Measurements from ENCODE around the gene ANKRD1.
"Not testable (repeated sequence)": the region's sequence is repeated elsewhere in the genome, so short reads cannot be mapped to it uniquely, and the experiment has no call there.

The ANKRD1 gene

GRCh38 chr10:90920986-90921666, at the start of gene ANKRD1:
Gene ANKRD1 (minus strand): TSS chr10:90921087. CDS start chr10:90921027, 60 bp downstream.
- no peak for DNase-seq (ENCODE audit: low read depth)

- no peak for DNase-seq (ENCODE audit: low read depth)
Measured at GRCh38 chr10:90969947-90970673, 49.2 kb upstream of the ANKRD1 start.

DNA sequence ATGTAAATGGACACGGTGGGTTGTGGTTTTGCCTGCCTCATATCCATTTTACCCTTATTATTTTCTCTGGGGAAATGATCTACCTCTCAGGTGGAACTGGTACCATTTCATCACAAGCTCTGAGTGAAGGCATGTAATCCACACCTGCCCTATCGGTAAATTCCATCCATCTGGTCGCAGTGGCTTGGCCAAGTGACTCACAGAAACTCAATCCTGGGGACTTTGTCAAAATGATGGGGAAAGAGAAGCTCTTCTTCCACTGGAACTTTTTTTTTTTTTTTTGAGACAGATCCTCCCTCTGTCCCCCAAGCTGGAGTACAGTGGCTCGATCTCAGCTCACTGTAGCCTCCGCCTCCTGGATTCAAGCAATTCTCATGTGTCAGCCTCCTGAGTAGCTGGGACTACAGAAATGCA, 48.2 kb upstream of the ANKRD1 start:
- DNase-seq (ENCODE audit: low read depth), result no peak

DNA sequence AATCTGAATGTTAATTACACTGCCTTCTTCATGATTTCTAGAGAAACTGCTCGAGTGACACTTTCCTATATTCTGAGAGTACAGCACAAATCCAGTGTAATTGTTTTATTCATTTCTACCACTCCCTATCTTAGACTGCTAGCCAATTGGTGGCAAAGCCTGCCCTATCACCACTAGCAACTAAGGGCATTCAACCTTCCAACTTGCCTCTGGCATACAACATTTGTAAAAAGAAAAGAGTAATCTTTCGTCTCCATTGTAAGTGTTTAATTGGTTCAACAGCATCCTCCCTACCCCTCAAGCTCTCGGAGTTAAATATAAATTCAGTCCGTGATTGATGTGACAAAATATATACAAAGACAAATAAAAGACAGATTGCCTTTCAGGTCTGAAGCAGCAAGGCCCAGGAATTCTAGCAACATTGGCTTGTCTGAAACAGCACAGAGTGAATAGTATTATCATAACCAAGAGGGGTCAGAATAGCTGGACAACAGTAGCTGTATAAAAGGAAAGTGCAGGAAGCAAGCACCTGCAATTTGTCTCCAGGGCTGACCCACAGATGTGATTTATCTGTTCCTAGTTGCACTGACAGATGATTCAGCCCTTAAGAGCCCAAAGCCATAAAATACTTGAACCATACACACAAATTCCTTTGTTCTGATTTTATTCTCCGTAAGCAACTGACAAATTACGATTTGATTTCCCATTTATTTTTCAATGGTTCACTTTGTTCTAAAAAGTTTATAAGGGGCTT, 47.6 kb upstream of the ANKRD1 start:
- DNase-seq (ENCODE audit: low read depth), result no peak

DNA sequence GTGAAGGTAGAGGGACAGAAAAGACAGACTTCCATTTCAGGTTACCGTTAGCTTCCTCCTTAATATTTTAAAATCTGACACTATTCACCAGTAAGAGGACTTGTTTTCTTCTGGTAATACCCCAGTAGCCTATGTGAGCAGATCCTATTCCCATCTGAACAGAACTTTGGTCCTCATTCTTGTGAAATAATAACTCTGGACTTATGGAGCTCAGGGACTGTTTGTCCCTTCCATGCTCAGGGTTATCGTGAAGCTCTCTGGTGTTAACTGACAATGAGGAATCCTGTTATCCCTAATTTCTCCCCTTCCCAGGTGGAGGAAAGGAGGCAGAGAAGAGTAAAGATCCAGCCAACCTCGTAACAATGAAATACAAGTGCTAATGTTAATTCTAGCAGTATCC, 47.0 kb upstream of the ANKRD1 start:
- DNase-seq (ENCODE audit: low read depth), result no peak

DNA sequence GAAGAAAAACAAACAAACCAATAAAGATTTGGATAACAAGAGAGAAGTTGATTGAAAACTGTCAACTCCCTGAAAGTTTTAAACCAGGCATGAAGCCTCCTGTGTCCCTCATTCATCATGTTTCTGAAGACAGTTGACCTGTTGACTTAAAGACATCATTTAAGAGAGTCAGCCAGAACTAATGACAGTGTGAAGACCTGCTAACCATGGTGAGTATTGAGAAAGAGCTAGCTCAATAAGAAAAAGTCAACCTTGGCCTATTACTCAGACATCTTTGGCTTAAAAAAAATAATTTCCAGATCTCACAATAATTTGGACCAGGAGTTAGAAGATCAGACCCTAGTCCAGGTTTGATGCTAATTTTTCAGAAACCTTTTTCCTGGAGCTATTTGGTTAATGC, 45.3 kb upstream of the ANKRD1 start:
- DNase-seq (ENCODE audit: low read depth), result no peak

- no peak for DNase-seq (ENCODE audit: low read depth)
Measured at GRCh38 chr10:90965720-90966119, 44.8 kb upstream of the ANKRD1 start.

DNA sequence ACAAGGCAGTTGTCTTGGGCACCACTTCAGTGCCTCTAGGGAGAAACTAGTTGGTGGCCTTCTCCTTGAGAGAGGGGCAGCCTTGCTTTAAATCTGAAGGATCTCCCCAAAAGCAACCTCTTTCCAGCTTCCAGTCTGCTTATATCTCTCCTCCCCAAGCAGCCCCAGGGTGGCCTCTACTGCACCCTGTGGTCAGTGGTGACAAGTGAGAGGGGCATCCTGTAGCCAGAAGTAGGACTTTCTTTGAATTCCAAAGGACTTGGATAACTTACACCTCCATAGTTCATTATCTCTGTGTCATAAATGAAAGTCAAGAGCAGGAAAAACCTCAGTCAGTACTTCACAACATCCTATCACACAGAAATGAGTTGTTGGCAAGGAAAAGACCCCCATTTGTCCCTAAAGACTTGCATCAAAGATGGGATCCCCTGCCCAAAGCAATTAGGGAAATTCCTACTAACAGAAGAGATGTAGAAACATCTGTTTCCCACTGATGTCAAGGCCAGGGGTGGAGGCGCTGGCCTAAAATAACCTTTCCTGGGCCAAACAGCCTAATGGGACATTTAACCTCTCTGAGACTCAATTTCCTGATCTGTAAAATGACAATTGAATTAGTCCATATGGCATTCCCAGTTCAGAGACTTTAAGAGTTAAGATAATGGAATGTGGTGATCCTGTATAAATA, 44.0 kb upstream of the ANKRD1 start:
- no peak for DNase-seq (ENCODE audit: low read depth)

DNA sequence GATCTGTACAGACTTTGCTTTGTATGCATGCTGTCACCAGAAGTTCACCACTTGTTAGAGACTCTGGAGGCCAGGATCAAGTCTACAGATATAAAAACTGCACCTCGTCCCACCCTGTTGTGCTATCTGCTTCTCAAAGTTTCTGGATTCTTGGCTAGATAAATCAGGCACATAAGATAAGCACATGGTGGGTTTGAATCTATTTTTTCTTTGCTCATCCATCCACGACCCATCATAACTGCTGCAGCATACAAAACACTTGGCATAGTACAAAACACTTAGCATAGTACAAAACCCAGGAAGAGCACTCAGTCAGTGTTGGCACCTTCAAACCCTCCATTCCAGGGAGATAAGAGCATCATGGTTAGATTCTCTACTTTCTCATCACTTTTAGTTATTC, 42.4 kb upstream of the ANKRD1 start:
- no peak for DNase-seq (ENCODE audit: low read depth)

- no peak for DNase-seq (ENCODE audit: low read depth)
Measured at GRCh38 chr10:90960355-90960814, 39.5 kb upstream of the ANKRD1 start.

GRCh38 chr10:90959826-90960225, 38.9 kb upstream of the ANKRD1 start:
- no peak for DNase-seq (ENCODE audit: low read depth)

- DNase-seq (ENCODE audit: low read depth), result no peak
Measured at GRCh38 chr10:90958781-90959180, 37.9 kb upstream of the ANKRD1 start.

- no peak for DNase-seq (ENCODE audit: low read depth)
Measured at GRCh38 chr10:90947030-90947960, 26.4 kb upstream of the ANKRD1 start.

GRCh38 chr10:90945491-90946070, 24.7 kb upstream of the ANKRD1 start:
- no peak for DNase-seq (ENCODE audit: low read depth)

DNA sequence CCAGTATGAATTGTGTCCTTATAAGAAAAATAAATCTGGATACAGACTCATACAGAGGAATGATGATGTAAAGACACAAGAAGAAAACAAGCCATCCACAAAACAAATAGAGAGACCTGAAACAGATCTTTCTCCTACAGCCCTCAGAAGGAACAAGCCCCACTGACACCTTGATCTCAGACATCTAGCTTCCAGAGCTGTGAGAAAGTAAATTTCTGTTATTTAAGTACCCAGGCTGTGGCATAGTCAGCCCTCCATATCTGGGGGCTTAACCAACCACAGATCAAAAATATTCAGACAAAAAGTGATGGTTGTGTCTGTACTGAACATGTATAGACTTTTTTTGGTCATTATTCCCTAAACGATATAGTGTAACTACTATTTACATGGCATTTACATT, 23.9 kb upstream of the ANKRD1 start:
- no peak for DNase-seq (ENCODE audit: low read depth)

GRCh38 chr10:90942980-90943379, 22.1 kb upstream of the ANKRD1 start:
- DNase-seq (ENCODE audit: low read depth), result not testable (repeated sequence)

DNA sequence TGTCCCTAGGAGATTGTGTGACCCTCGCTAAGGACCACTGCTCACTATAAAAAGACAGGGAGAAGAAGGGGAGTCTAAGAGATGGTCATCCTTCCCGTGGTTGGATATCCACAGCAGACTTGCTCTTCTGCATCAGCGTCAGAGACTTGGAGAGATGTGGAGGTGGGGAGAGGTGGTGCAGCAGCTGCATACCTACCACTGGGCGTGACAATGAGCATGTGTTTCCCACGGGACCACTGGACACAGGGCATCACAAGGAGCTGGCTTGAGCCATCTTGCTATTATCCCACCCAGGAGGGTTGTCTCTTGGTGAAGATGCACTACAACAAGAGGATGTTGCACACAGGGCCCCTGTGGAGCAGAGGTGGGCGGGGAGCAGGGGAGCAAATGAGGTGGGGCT, 18.8 kb upstream of the ANKRD1 start:
- DNase-seq (ENCODE audit: low read depth), result no peak

- no peak for DNase-seq (ENCODE audit: low read depth)
Measured at GRCh38 chr10:90939116-90939515, 18.2 kb upstream of the ANKRD1 start.

- no peak for DNase-seq (ENCODE audit: low read depth)
Measured at GRCh38 chr10:90937645-90938258, 16.9 kb upstream of the ANKRD1 start.

DNA sequence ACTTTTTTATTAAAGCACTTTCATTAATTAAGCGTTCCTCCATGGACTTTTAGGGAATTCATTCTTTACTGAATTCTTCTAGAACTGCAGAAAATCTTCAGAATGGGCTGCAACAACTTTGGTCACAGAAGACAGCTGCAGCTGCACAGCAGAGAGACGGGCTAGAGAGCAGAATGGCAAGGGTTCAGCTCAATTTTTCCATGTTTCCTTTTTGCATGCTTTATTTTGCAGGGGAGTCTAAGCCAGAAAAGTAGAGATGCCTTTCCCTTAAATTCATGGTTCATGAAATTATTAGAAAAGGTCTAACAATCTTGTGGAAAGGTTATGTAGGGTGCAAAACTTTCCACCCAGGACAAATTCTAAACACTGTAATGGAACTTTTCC, 15.4 kb upstream of the ANKRD1 start:
- DNase-seq (ENCODE audit: low read depth), result no peak
